H9 (cell line): Measurements from ENCODE around the gene TBRG1. TPM values are rescaled to one million over a fixed set of nuclear protein-coding genes. Genes with fewer than 3 reads are reported as not detected.

Experiments
- DNase-seq: peaks from one replicate; pipeline ENCODE4 v3.0.0-alpha.2; 2017
- H2AFZ ChIP-seq: one replicate; pipeline ENCODE4 v1.6.1; 2013; ENCODE audit warnings: mild to moderate bottlenecking, low read length, control low read depth, moderate library complexity
- H2AK5ac ChIP-seq: 2 replicates; pipeline ENCODE4 v1.6.1; 2013; ENCODE audit warnings: low read length, control low read depth, mixed read lengths; ENCODE audit not compliant: insufficient read length
- H2BK120ac ChIP-seq: one replicate; pipeline ENCODE4 v1.6.1; 2013; ENCODE audit warnings: low read depth, mild to moderate bottlenecking, low read length, control low read depth, inconsistent platforms; ENCODE audit not compliant: poor library complexity, severe bottlenecking
- H2BK12ac ChIP-seq: 2 replicates; pipeline ENCODE4 v1.6.1; 2013; ENCODE audit warnings: low read length, control low read depth, mixed read lengths, low read depth; ENCODE audit not compliant: insufficient read length
- H2BK15ac ChIP-seq: 2 replicates; pipeline ENCODE4 v1.6.1; 2013; ENCODE audit warnings: low read depth, low read length, control low read depth
- H2BK20ac ChIP-seq: one replicate; pipeline ENCODE4 v1.6.1; 2013; ENCODE audit warnings: low read depth, mild to moderate bottlenecking, low read length, control low read depth, inconsistent platforms; ENCODE audit not compliant: poor library complexity, severe bottlenecking
- H2BK5ac ChIP-seq: 2 replicates; pipeline ENCODE4 v1.6.1; 2013; ENCODE audit warnings: low read length, control low read depth, mixed read lengths; ENCODE audit not compliant: insufficient read length
- H3K14ac ChIP-seq: 2 replicates; pipeline ENCODE4 v1.6.1; 2013; ENCODE audit warnings: low read length, control low read depth; ENCODE audit not compliant: insufficient read depth
- H3K18ac ChIP-seq: 2 replicates; pipeline ENCODE4 v1.6.1; 2013; ENCODE audit warnings: low read depth, mild to moderate bottlenecking, mixed read lengths, low read length, control low read depth; ENCODE audit not compliant: insufficient read length
- H3K23ac ChIP-seq: 2 replicates; pipeline ENCODE4 v1.6.1; 2013; ENCODE audit warnings: low read length, control low read depth, mixed read lengths, low read depth; ENCODE audit not compliant: insufficient read length
- H3K23me2 ChIP-seq: 2 replicates; pipeline ENCODE4 v1.6.1; 2013; ENCODE audit warnings: low read depth, mild to moderate bottlenecking, mixed read lengths, low read length, control low read depth; ENCODE audit not compliant: insufficient read length, poor library complexity, severe bottlenecking
- H3K27ac ChIP-seq: 2 replicates; pipeline ENCODE4 v1.5.1; 2013; ENCODE audit warnings: low read length, control low read depth, mixed read lengths, low read depth; ENCODE audit not compliant: insufficient read length
- H3K27me3 ChIP-seq: 2 replicates; pipeline ENCODE4 v1.6.1; 2013; ENCODE audit warnings: low read length, control low read depth, inconsistent platforms; ENCODE audit not compliant: insufficient read depth
- H3K4ac ChIP-seq: 2 replicates; pipeline ENCODE4 v1.6.1; 2013; ENCODE audit warnings: low read depth, mild to moderate bottlenecking, control low read depth, inconsistent platforms, low read length, moderate library complexity
- H3K4me1 ChIP-seq: 2 replicates; pipeline ENCODE4 v1.6.1; 2013; ENCODE audit warnings: low read length, control low read depth, inconsistent platforms; ENCODE audit not compliant: insufficient read depth
- H3K4me2 ChIP-seq: 2 replicates; pipeline ENCODE4 v1.6.1; 2013; ENCODE audit warnings: low read length, control low read depth, mixed read lengths; ENCODE audit not compliant: insufficient read length, insufficient read depth
- H3K56ac ChIP-seq: 2 replicates; pipeline ENCODE4 v1.6.1; 2013; ENCODE audit warnings: low read depth, mild to moderate bottlenecking, mixed read lengths, low read length, control low read depth; ENCODE audit not compliant: insufficient read length
- H3K79me1 ChIP-seq: 2 replicates; pipeline ENCODE4 v1.6.1; 2013; ENCODE audit warnings: low read depth, mild to moderate bottlenecking, moderate library complexity, low read length, control low read depth, inconsistent platforms; ENCODE audit not compliant: insufficient read depth, poor library complexity, severe bottlenecking
- H3K79me2 ChIP-seq: 2 replicates; pipeline ENCODE4 v1.6.1; 2013; ENCODE audit warnings: low read length, control low read depth, inconsistent platforms; ENCODE audit not compliant: insufficient read depth
- H3K9ac ChIP-seq: 2 replicates; pipeline ENCODE4 v1.6.1; 2013; ENCODE audit warnings: low read length, control low read depth, mixed read lengths; ENCODE audit not compliant: insufficient read length; ENCODE audit errors: extremely low read depth
- H3K9me3 ChIP-seq: one replicate; pipeline ENCODE4 v1.6.1; 2013; ENCODE audit warnings: low read depth, low read length, inconsistent platforms; ENCODE audit not compliant: control insufficient read depth
- H3T11ph ChIP-seq: one replicate; pipeline ENCODE4 v1.6.1; 2013; ENCODE audit warnings: mild to moderate bottlenecking, low read length, control low read depth, inconsistent platforms
- H4K20me1 ChIP-seq: one replicate; pipeline ENCODE4 v1.6.1; 2013; ENCODE audit not compliant: control insufficient read depth, insufficient read length, insufficient read depth
- H4K5ac ChIP-seq: 2 replicates; pipeline ENCODE4 v1.6.1; 2013; ENCODE audit warnings: low read depth, mild to moderate bottlenecking, mixed read lengths, low read length, control low read depth; ENCODE audit not compliant: insufficient read length
- H4K8ac ChIP-seq: replicated peaks from 2 replicates; pipeline ENCODE4 v1.6.1; 2013; ENCODE audit warnings: low read length, control low read depth, mixed read lengths, low read depth; ENCODE audit not compliant: insufficient read length
- H4K91ac ChIP-seq: 2 replicates; pipeline ENCODE4 v1.6.1; 2013; ENCODE audit warnings: low read depth, mild to moderate bottlenecking, moderate library complexity, mixed read lengths, low read length, control low read depth; ENCODE audit not compliant: insufficient read length
- H3K27ac Mint-ChIP-seq, 3 experiments: 2 replicates in 2 of 3; 3 replicates in 1 of 3; pipeline ENCODE4 v1.8.0; 2020 to 2021; ENCODE audit warnings: mixed read lengths in 3 of 3, mild to moderate bottlenecking in 1 of 3, moderate library complexity in 1 of 3
- H3K27me3 Mint-ChIP-seq: 2 replicates; pipeline ENCODE4 v1.8.0; 2021; ENCODE audit warnings: low read depth, mild to moderate bottlenecking, moderate library complexity, mixed read lengths
- H3K36me3 Mint-ChIP-seq, 3 experiments: 2 replicates in 2 of 3; 3 replicates in 1 of 3; pipeline ENCODE4 v1.8.0; 2020 to 2021; ENCODE audit warnings: low read depth in 3 of 3, mixed read lengths in 3 of 3; ENCODE audit not compliant: insufficient read depth in 1 of 3
- H3K4me1 Mint-ChIP-seq, 2 experiments: 2 replicates each; pipeline ENCODE4 v1.8.0; 2020; ENCODE audit warnings: mixed read lengths in 2 of 2
- H3K4me3 Mint-ChIP-seq, 2 experiments: 2 replicates in 1 of 2; 3 replicates in 1 of 2; pipeline ENCODE4 v1.8.0; 2020 to 2021; ENCODE audit warnings: mild to moderate bottlenecking in 2 of 2, mixed read lengths in 2 of 2, moderate library complexity in 1 of 2
- H3K9me3 Mint-ChIP-seq, 2 experiments: 2 replicates in 1 of 2; 3 replicates in 1 of 2; pipeline ENCODE4 v1.8.0; 2020; ENCODE audit warnings: mild to moderate bottlenecking in 2 of 2, mixed read lengths in 2 of 2, moderate library complexity in 1 of 2
- WGBS: extraction: QIAGEN DNeasy Blood & Tissue Kit; methylation state at CpG from one replicate; pipeline ENCODE4 v1.1.7; 2013; ENCODE audit warnings: missing lambda C conversion rate, low lambda C conversion rate, mixed read lengths; ENCODE audit not compliant: insufficient read length; ENCODE audit errors: extremely low coverage; 5-methylcytosine and 5-hydroxymethylcytosine counted together
- total RNA-seq: library from RNA; stranded (reverse); gene quantifications from 2 replicates; pipeline ENCODE4 v1.2.1, GENCODE V29; 2021
- TF ChIP-seq, protein P1 (sequence below): fragments of 200-600 bp; sonication (generic); conservative IDR thresholded peaks from 3 replicates; pipeline ENCODE4 v1.8.0; 2021; ENCODE audit warnings: antibody characterized with exemption, mild to moderate bottlenecking

Gene TBRG1
- total RNA-seq, 1 experiment from 2014 or later = 23.9 TPM

DNA sequence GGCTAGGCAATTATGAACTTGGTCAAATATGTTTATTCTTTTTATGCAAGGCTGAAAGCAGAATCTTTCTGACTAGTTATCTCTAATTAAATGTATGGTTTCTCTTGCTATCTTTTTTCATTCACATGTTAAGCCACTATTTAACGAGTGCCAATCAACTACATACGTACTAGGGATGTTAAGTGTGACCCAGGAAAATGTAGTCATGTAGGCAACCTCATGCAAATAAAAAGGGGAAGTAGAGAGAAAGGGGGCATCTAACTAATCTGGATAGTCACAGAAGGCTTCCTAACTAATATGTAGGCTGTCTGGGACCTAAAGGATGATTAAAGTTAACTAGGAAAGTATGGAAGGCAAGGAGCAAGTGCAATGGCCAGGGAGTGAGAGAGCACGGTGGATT, 23.5 kb downstream of the TBRG1 start:
- H3K4ac ChIP-seq = no peak overlapping the region
- H3K27ac ChIP-seq = no peak overlapping the region
- no peaks in the 10 kb centered on the region for H3K79me1 ChIP-seq
- no peak overlapping the region for H3K23ac ChIP-seq
- no peak overlapping the region for H3K18ac ChIP-seq
- no peak overlapping the region for H3K14ac ChIP-seq
- no peak overlapping the region for H2BK15ac ChIP-seq
- H3K4me1 ChIP-seq = no peaks in the 10 kb centered on the region
- H3K9me3 ChIP-seq = no peaks in the 10 kb centered on the region
- no peak overlapping the region for H2AK5ac ChIP-seq
- H3T11ph ChIP-seq = no peak overlapping the region
- H3K79me2 ChIP-seq = no peaks in the 10 kb centered on the region
- peaks cover 3% of the 10 kb centered on the region; the same call in 1 of the 2 replicates for H3K27me3 ChIP-seq
- no peaks in the 10 kb centered on the region for H3K9me3 Mint-ChIP-seq
- peaks cover 5% of the 10 kb centered on the region in 2 experiments for H3K4me1 Mint-ChIP-seq
- no peaks in the 10 kb centered on the region for H3K23me2 ChIP-seq
- TF ChIP-seq, protein P1, sequence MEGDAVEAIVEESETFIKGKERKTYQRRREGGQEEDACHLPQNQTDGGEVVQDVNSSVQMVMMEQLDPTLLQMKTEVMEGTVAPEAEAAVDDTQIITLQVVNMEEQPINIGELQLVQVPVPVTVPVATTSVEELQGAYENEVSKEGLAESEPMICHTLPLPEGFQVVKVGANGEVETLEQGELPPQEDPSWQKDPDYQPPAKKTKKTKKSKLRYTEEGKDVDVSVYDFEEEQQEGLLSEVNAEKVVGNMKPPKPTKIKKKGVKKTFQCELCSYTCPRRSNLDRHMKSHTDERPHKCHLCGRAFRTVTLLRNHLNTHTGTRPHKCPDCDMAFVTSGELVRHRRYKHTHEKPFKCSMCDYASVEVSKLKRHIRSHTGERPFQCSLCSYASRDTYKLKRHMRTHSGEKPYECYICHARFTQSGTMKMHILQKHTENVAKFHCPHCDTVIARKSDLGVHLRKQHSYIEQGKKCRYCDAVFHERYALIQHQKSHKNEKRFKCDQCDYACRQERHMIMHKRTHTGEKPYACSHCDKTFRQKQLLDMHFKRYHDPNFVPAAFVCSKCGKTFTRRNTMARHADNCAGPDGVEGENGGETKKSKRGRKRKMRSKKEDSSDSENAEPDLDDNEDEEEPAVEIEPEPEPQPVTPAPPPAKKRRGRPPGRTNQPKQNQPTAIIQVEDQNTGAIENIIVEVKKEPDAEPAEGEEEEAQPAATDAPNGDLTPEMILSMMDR = no peak
- H3K36me3 Mint-ChIP-seq = peaks cover 0 to 2% (median 1%) of the 10 kb centered on the region in 3 experiments; a peak in 3 of 7 replicates
- H3K27ac Mint-ChIP-seq = no peak overlapping the region
- no peak overlapping the region for H3K4me3 Mint-ChIP-seq
- no peak overlapping the region for H2BK5ac ChIP-seq
- H2BK120ac ChIP-seq = no peak overlapping the region
- no peak overlapping the region for H3K56ac ChIP-seq
- H4K20me1 ChIP-seq = no peaks in the 10 kb centered on the region
- H4K8ac ChIP-seq = no peak overlapping the region
- H3K9ac ChIP-seq = no peak overlapping the region
- no peak overlapping the region for H2AFZ ChIP-seq
- H2BK12ac ChIP-seq = no peak overlapping the region
- H3K27me3 Mint-ChIP-seq = peaks cover 2% of the 10 kb centered on the region; the same call in 1 of the 2 replicates
- no peak overlapping the region for H2BK20ac ChIP-seq
- H3K4me2 ChIP-seq = no peak overlapping the region
- DNase-seq = no peak
- no CpG with 5 or more reads among the region's 3 CpGs for WGBS
- H4K5ac ChIP-seq = no peak overlapping the region
- H4K91ac ChIP-seq = no peak overlapping the region
